DMS114 treated with DMSO at 0.1 percent for 48 hours (cell line): ENCODE data around the gene ALKAL2.
"Not testable (repeated sequence)": the region's sequence is repeated elsewhere in the genome, so short reads cannot be mapped to it uniquely, and the experiment has no call there.

ENCODE experiments used
- DNase-seq: peaks from one replicate; lab custom pipeline; 2025; ENCODE audit not compliant: unreplicated experiment; lab: John Stamatoyannopoulos, UW

The ALKAL2 gene

GRCh38 chr2:287911-288757, at the start of gene ALKAL2:
TSS of gene ALKAL2 (minus strand) at chr2:288091. CDS start at chr2:287835, 256 bp downstream.
- DNase-seq = no peak

GRCh38 chr2:336949-337348, 49.1 kb upstream of the ALKAL2 start:
- not testable (repeated sequence) for DNase-seq

- no peak for DNase-seq
Observed at GRCh38 chr2:336360-336759, 48.5 kb upstream of the ALKAL2 start.

GRCh38 chr2:332592-332991, 44.7 kb upstream of the ALKAL2 start:
- no peak for DNase-seq

- no peak for DNase-seq
Observed at GRCh38 chr2:328761-329160, 40.9 kb upstream of the ALKAL2 start.

- no peak for DNase-seq
Observed at GRCh38 chr2:323035-323434, 35.1 kb upstream of the ALKAL2 start.

- DNase-seq = no peak
Observed at GRCh38 chr2:322326-322725, 34.4 kb upstream of the ALKAL2 start.

- no peak for DNase-seq
Observed at GRCh38 chr2:320561-320960, 32.7 kb upstream of the ALKAL2 start.

- DNase-seq = no peak
Observed at GRCh38 chr2:319059-319600, 31.2 kb upstream of the ALKAL2 start.

GRCh38 chr2:317501-318424, 29.9 kb upstream of the ALKAL2 start:
- no peak for DNase-seq

- DNase-seq = no peak
Observed at GRCh38 chr2:316381-316780, 28.5 kb upstream of the ALKAL2 start.

- not testable (repeated sequence) for DNase-seq
Observed at GRCh38 chr2:315925-316324, 28.0 kb upstream of the ALKAL2 start.

GRCh38 chr2:314561-315336, 26.9 kb upstream of the ALKAL2 start:
- DNase-seq = no peak

GRCh38 chr2:313991-314390, 26.1 kb upstream of the ALKAL2 start:
- no peak for DNase-seq

- DNase-seq = no peak
Observed at GRCh38 chr2:310994-311393, 23.1 kb upstream of the ALKAL2 start.

- no peak for DNase-seq
Observed at GRCh38 chr2:309954-310510, 22.1 kb upstream of the ALKAL2 start.

GRCh38 chr2:309148-309953, 21.5 kb upstream of the ALKAL2 start:
- DNase-seq = no peak

GRCh38 chr2:305366-305765, 17.5 kb upstream of the ALKAL2 start:
- DNase-seq = no peak

GRCh38 chr2:296354-296753, 8.5 kb upstream of the ALKAL2 start:
- no peak for DNase-seq

GRCh38 chr2:295090-295489, 7.2 kb upstream of the ALKAL2 start:
- no peak for DNase-seq
